ENCODE measurements around the gene SH3BGRL. TPM values are rescaled to one million over a fixed set of nuclear protein-coding genes. Genes with fewer than 3 reads are reported as not detected.

The SH3BGRL gene
- total RNA-seq, 1 experiment from 2014 or later: 32.4 TPM

DNA sequence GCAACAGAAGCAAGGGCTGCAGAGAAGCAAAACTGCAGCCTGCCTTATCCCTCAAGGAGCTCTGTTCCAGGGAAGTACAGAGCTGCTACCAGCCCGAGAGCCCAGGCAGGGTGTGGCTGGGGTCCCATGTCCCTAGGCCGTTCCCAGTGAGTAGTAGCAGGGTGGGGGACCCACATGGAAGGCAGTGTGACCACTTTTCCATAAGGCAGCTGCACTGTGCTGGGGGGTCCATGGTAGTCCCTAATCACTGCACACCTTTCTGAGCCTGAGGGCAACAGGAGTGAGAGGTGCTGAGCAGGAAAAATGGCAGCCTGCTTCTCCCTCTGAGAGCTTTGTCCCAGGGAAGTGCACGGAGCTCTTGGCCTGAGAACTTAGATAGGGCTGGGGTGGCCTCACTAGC is 135.9 kb downstream of the SH3BGRL start (continued):
- TF ChIP-seq YY1 (IDR thresholded peaks at IDR 0.05; ENCODE audit: extremely low read depth, insufficient replicate concordance, low read depth, low read length) (no peak), JUND (IDR thresholded peaks at IDR 0.05) (no peak), ZFX (IDR thresholded peaks at IDR 0.05) (no peak), FOSL1 (IDR thresholded peaks at IDR 0.05; ENCODE audit: low read depth) (no peak), ELF1 (IDR thresholded peaks at IDR 0.05; ENCODE audit: borderline replicate concordance, low read depth) (no peak), ATF3 (IDR thresholded peaks at IDR 0.05) (no peak), SP1 (IDR thresholded peaks at IDR 0.05; ENCODE audit: low read depth) (no peak)

DNA sequence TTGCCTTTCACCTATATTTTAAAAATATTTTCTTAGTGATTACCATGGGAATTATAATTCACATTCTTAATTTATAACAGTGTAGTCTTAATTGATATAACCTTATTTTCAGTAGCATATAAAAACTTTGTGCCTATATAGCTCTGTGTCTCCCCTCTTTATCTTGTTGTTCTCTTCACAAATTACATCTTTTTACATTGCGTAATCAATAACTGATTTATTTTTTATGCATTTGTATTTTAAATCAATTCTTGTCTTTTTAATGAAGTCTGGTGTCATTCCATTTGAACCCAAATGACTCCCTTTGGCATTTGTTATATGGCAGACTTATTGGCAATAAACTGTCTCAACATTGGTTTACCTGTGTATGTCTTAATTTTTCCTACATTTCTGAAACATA is 137.0 kb downstream of the SH3BGRL start:
- Histone ChIP-seq H3K36me3 (ENCODE audit: control insufficient read depth in 1 of 2, insufficient read depth in 2 of 2, low read length in 2 of 2) (no peaks in the 10 kb centered on the region), H3K4me3 (replicated peaks in 1 of 2; ENCODE audit: low read depth in 1 of 2, low read length in 2 of 2) (no peak overlapping the region), H3K27ac (ENCODE audit: low read depth, low read length) (no peak overlapping the region), H3K9ac (ENCODE audit: low read length) (no peak overlapping the region), H3K79me2 (ENCODE audit: insufficient read depth, low read length) (no peaks in the 10 kb centered on the region), H4K20me1 (ENCODE audit: insufficient read depth) (no peaks in the 10 kb centered on the region), H3K27me3 (ENCODE audit: insufficient read depth, low read length) (no peaks in the 10 kb centered on the region), H3K4me2 (ENCODE audit: low read length) (no peak overlapping the region), H2AFZ (ENCODE audit: low read depth, low read length, poor library complexity, severe bottlenecking) (no peak overlapping the region), H3K9me2 (ENCODE audit: insufficient read depth) (no peaks in the 10 kb centered on the region), H3K4me1 (ENCODE audit: control insufficient read depth in 1 of 2, insufficient read depth in 2 of 2, low read length in 2 of 2) (no peaks in the 10 kb centered on the region), H3K9me3 (ENCODE audit: control insufficient read depth in 1 of 2, insufficient read depth in 1 of 2, low read depth in 1 of 2, low read length in 2 of 2) (no peaks in the 10 kb centered on the region)
- DNase-seq (ENCODE audit: low read depth, low spot score): no peak
- intact Hi-C loops (cut with micrococcal nuclease): no loop called here
- ChIA-PET POLR2A (no interaction called here), CTCF (no interaction called here), RAD21 (ENCODE audit: low non-redundant PET in 1 of 2, low total read pairs in 2 of 2, uncharacterized antibody in 2 of 2, unreplicated experiment in 2 of 2) (no interaction called here)
- ATAC-seq: no peak
- no TSS peak for BruUV-seq (replicated peaks)
- TF ChIP-seq ELF1 (IDR thresholded peaks at IDR 0.05; ENCODE audit: borderline replicate concordance, low read depth) (no peak), ZBTB33 (IDR thresholded peaks at IDR 0.05; ENCODE audit: extremely low read depth, insufficient replicate concordance, low read length) (no peak), EZH2phosphoT487 (IDR thresholded peaks at IDR 0.05; ENCODE audit: borderline replicate concordance) (no peak), CBX3 (IDR thresholded peaks at IDR 0.05; ENCODE audit: low read depth) (no peak), REST (IDR thresholded peaks at IDR 0.05; ENCODE audit: low read depth) (no peak), SRF (IDR thresholded peaks at IDR 0.05; ENCODE audit: low read depth) (no peak), FOSL1 (IDR thresholded peaks at IDR 0.05; ENCODE audit: low read depth) (no peak), ATF3 (IDR thresholded peaks at IDR 0.05) (no peak), SP1 (IDR thresholded peaks at IDR 0.05; ENCODE audit: low read depth) (no peak), POLR2A (IDR thresholded peaks at IDR 0.05; ENCODE audit: borderline replicate concordance, extremely low read depth, insufficient read depth, insufficient read length) (no peak), YY1 (IDR thresholded peaks at IDR 0.05; ENCODE audit: extremely low read depth, insufficient replicate concordance, low read depth, low read length) (no peak), TCF7L2 (IDR thresholded peaks at IDR 0.05; ENCODE audit: borderline replicate concordance, extremely low read depth, insufficient read depth, insufficient read length) (no peak), CTCF (IDR thresholded peaks at IDR 0.05 in 2 of 3, conservative IDR thresholded peaks at IDR 0.05 in 1 of 3; ENCODE audit: borderline replicate concordance in 1 of 3, insufficient read depth in 1 of 3, low read depth in 2 of 3, low read length in 2 of 3) (no peak), CEBPB (IDR thresholded peaks at IDR 0.05; ENCODE audit: low read depth) (no peak)
- TF ChIP-seq, protein P1, sequence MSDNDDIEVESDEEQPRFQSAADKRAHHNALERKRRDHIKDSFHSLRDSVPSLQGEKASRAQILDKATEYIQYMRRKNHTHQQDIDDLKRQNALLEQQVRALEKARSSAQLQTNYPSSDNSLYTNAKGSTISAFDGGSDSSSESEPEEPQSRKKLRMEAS (IDR thresholded peaks at IDR 0.05): no peak
